GM12878 (cell line): Measurements from ENCODE around the gene TGM2. TPM values are rescaled to one million over a fixed set of nuclear protein-coding genes. Genes with fewer than 3 reads are reported as not detected.

Experiments used
- ATAC-seq: fragments of 200-7000 bp; cut with Tn5 transposase; 3 replicates; pipeline ENCODE4 v1.9.1; 2020; ENCODE audit warnings: mild to moderate bottlenecking, moderate library complexity
- BruUV-seq: library from RNA; stranded (reverse); fragments of 400-500 nt; replicated peaks from 2 replicates; lab custom pipeline; 2021; lab: Mats Ljungman, UMichigan
- CTCF ChIA-PET: fragments of 300-600 bp; sonication (Branson Sonifier 250); formaldehyde crosslinking; extraction: SDS; loops from one replicate; lab custom pipeline; 2021; ENCODE audit warnings: inconsistent platforms; lab: Yijun Ruan, JAX
- POLR2A ChIA-PET: fragments of 350-600 bp; formaldehyde crosslinking; extraction: SDS; loops from one replicate; lab custom pipeline; 2021; ENCODE audit warnings: inconsistent platforms; lab: Charles Lee
- RAD21 ChIA-PET: fragments of 300-600 bp; sonication (Branson Sonifier 250); formaldehyde crosslinking; loops from one replicate; lab custom pipeline; 2023; ENCODE audit warnings: antibody characterized with exemption; ENCODE audit not compliant: unreplicated experiment; lab: Charles Lee
- SMC1A ChIA-PET: fragments of 300-600 bp; sonication (Branson Sonifier 250); formaldehyde crosslinking; loops from one replicate; lab custom pipeline; 2023; ENCODE audit not compliant: unreplicated experiment, uncharacterized antibody; lab: Charles Lee
- DNase-seq: peaks from one replicate; pipeline ENCODE4 v3.0.0-alpha.2; 2011; ENCODE audit warnings: low read depth, low spot score
- FAIRE-seq: peaks from 3 replicates; lab custom pipeline; 2011; peaks lifted over from hg19 to GRCh38; lab: Jason Lieb, UNC
- H2AFZ ChIP-seq: 2 replicates; pipeline ENCODE4 v1.6.0; 2011; ENCODE audit warnings: low read depth, low read length, control low read depth; ENCODE audit not compliant: control insufficient read depth
- H3K27ac ChIP-seq: 2 replicates; pipeline ENCODE4 v1.5.1; 2011; ENCODE audit warnings: control low read depth; ENCODE audit not compliant: control insufficient read depth, insufficient read depth
- H3K27me3 ChIP-seq, 2 experiments: replicated peaks in 1 of 2; 2 replicates each; pipeline versions ENCODE4 v1.6.0 to v1.6.1; 2011; ENCODE audit warnings: low read length in 1 of 2; ENCODE audit not compliant: control insufficient read depth in 2 of 2, insufficient read depth in 2 of 2
- H3K36me3 ChIP-seq, 2 experiments: 2 replicates each; pipeline ENCODE4 v1.5.1; 2011; ENCODE audit warnings: low read length in 1 of 2; ENCODE audit not compliant: control insufficient read depth in 2 of 2, insufficient read depth in 2 of 2
- H3K4me1 ChIP-seq: 2 replicates; pipeline ENCODE4 v1.6.1; 2011; ENCODE audit warnings: mild to moderate bottlenecking, low read length, moderate library complexity, mixed read lengths; ENCODE audit not compliant: control insufficient read depth, insufficient read depth
- H3K4me2 ChIP-seq: 2 replicates; pipeline ENCODE4 v1.6.0; 2011; ENCODE audit warnings: control low read depth; ENCODE audit not compliant: control insufficient read depth, insufficient read depth
- H3K4me3 ChIP-seq: fragments of 200-600 bp; sonication (generic); 2 replicates; pipeline ENCODE4 v1.5.1; 2016
- H3K79me2 ChIP-seq: 2 replicates; pipeline ENCODE4 v1.6.0; 2011; ENCODE audit warnings: low read length; ENCODE audit not compliant: control insufficient read depth, insufficient read depth
- H3K9ac ChIP-seq: 2 replicates; pipeline ENCODE4 v1.8.0; 2011; ENCODE audit warnings: low read length, control low read depth, mixed read lengths; ENCODE audit not compliant: control insufficient read depth, insufficient read depth
- H3K9me3 ChIP-seq: replicated peaks from 3 replicates; pipeline ENCODE4 v1.5.1; 2011; ENCODE audit warnings: mild to moderate bottlenecking, low read length; ENCODE audit not compliant: control insufficient read depth, insufficient read depth
- H4K20me1 ChIP-seq: 2 replicates; pipeline ENCODE4 v1.6.0; 2011; ENCODE audit not compliant: control insufficient read depth, insufficient read depth
- CHD2 ChIP-seq: IDR thresholded peaks from 2 replicates; pipeline ENCODE4 v1.6.1; 2011; ENCODE audit warnings: low read depth, low read length, improper control_type of control experiment, borderline replicate concordance
- EED ChIP-seq: sonication (generic); IDR thresholded peaks from 2 replicates; pipeline ENCODE4 v1.6.1; 2016; ENCODE audit warnings: antibody characterized with exemption, low read depth
- GATAD2B ChIP-seq: fragments of 450-650 bp; conservative IDR thresholded peaks from 2 replicates; pipeline ENCODE4 v1.6.1; 2017; ENCODE audit warnings: low read depth, mild to moderate bottlenecking, moderate library complexity
- HCFC1 ChIP-seq: fragments of 150-350 bp; IDR thresholded peaks from 2 replicates; pipeline ENCODE4 v1.6.1; 2014; ENCODE audit warnings: low read length
- SPI1 ChIP-seq: IDR thresholded peaks from 2 replicates; pipeline ENCODE4 v1.6.1; 2011; ENCODE audit warnings: low read depth, mild to moderate bottlenecking, low read length, moderate library complexity, borderline replicate concordance; ENCODE audit not compliant: insufficient read depth
- SUZ12 ChIP-seq: fragments of 200-600 bp; sonication (generic); IDR thresholded peaks from one replicate; pipeline ENCODE4 v1.6.1; 2018; ENCODE audit warnings: antibody characterized with exemption, mild to moderate bottlenecking; ENCODE audit not compliant: unreplicated experiment
- WGBS: methylation state at CpG from one replicate; pipeline ENCODE4 v1.1.6; 2016; ENCODE audit warnings: low lambda C conversion rate; ENCODE audit not compliant: insufficient replicate concordance, insufficient coverage; ENCODE audit errors: missing lambda C conversion rate; 5-methylcytosine and 5-hydroxymethylcytosine counted together
- in situ Hi-C: fragments of 300-500 bp; cut with MboI; formaldehyde crosslinking; loops from 9 replicates; pipeline ENCODE4 v1.14.3; 2018; ENCODE audit warnings: mixed read lengths
- intact Hi-C: fragments of 100-400 bp; cut with micrococcal nuclease; formaldehyde crosslinking; loops from one replicate; pipeline ENCODE4 v1.14.2; 2022; ENCODE audit not compliant: unreplicated experiment
- polyA plus RNA-seq, 11 experiments: library from polyadenylated mRNA; depleted of rRNA in 4 of 11; unstranded in 6 of 11; stranded (reverse) in 5 of 11; fragments of >200 nt; fragmentation: Nextera tagmentation in 4 of 11; fragmentation: Illumina TruSeq in 1 of 11; extraction: Ambion mirVana in 4 of 11; extraction: Trizol in 1 of 11; gene quantifications; 1 replicate in 1 of 11; 2 replicates in 10 of 11; pipeline versions ENCODE4 v1.2.1 to v1.2.3, GENCODE V29; 2011 to 2016; ENCODE audit warnings: inconsistent platforms in 2 of 11, missing spikeins in 2 of 11, low read depth in 1 of 11
- total RNA-seq, 4 experiments: library from RNA; depleted of rRNA in 3 of 4; stranded (reverse); fragments of >200 nt in 3 of 4; fragmentation: Illumina TruSeq in 1 of 4; extraction: Trizol in 1 of 4; gene quantifications; 2 replicates each; pipeline versions ENCODE4 v1.2.1 to v1.2.3, GENCODE V29; 2013 to 2021
- TF ChIP-seq, protein P1 (sequence below): fragments of 450-650 bp; formaldehyde crosslinking; IDR thresholded peaks from 2 replicates; pipeline ENCODE4 v1.4.0; 2020; ENCODE audit warnings: mild to moderate bottlenecking, moderate library complexity
- TF ChIP-seq, protein P2 (sequence below): fragments of 450-650 bp; IDR thresholded peaks from 2 replicates; pipeline ENCODE4 v1.6.1; 2014; ENCODE audit warnings: mild to moderate bottlenecking
- TF ChIP-seq, protein P3 (sequence below): fragments of 450-650 bp; IDR thresholded peaks from 2 replicates; pipeline ENCODE4 v1.6.1; 2017; ENCODE audit warnings: antibody characterized with exemption, mild to moderate bottlenecking, moderate library complexity

Gene TGM2
- total and polyA plus RNA-seq, 10 of the 15 experiments (the other 5 are each of a cell fraction or from before 2014, with no cell fraction given): 0.11 to 1.9 (median 0.51) TPM

DNA sequence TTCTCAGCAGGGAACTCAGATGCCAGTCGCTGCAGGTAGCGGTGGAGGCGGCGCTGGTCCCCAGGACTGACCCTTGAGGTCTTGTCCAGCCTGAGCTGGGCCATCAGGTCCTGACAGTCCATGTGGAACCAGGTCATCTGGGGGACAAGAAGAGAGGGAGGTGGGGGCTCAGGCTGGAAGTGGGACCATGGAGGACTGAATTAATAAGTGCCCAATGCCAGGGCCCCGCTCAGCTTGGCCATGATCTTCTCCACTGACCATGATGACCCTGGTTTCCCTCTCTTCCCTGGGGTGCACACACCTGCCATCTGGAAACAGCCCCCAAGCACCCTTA is 48.5 kb upstream of the TGM2 start:
- BruUV-seq: no TSS peak
- intact Hi-C loops (no loop called here), in situ Hi-C loops (loop anchor here (5.0 kb wide), 1 partner anchor 156 kb away; no protein-coding TSS in a partner anchor)
- no peaks in the 10 kb centered on the region for H3K4me1 ChIP-seq
- WGBS: 81% methylated on average over 5 of the region's 5 CpGs
- H3K4me2 ChIP-seq: no peak overlapping the region
- DNase-seq: no peak
- TF ChIP-seq, protein P1, sequence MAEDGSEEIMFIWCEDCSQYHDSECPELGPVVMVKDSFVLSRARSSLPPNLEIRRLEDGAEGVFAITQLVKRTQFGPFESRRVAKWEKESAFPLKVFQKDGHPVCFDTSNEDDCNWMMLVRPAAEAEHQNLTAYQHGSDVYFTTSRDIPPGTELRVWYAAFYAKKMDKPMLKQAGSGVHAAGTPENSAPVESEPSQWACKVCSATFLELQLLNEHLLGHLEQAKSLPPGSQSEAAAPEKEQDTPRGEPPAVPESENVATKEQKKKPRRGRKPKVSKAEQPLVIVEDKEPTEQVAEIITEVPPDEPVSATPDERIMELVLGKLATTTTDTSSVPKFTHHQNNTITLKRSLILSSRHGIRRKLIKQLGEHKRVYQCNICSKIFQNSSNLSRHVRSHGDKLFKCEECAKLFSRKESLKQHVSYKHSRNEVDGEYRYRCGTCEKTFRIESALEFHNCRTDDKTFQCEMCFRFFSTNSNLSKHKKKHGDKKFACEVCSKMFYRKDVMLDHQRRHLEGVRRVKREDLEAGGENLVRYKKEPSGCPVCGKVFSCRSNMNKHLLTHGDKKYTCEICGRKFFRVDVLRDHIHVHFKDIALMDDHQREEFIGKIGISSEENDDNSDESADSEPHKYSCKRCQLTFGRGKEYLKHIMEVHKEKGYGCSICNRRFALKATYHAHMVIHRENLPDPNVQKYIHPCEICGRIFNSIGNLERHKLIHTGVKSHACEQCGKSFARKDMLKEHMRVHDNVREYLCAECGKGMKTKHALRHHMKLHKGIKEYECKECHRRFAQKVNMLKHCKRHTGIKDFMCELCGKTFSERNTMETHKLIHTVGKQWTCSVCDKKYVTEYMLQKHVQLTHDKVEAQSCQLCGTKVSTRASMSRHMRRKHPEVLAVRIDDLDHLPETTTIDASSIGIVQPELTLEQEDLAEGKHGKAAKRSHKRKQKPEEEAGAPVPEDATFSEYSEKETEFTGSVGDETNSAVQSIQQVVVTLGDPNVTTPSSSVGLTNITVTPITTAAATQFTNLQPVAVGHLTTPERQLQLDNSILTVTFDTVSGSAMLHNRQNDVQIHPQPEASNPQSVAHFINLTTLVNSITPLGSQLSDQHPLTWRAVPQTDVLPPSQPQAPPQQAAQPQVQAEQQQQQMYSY: no peak
- TF ChIP-seq, protein P2, sequence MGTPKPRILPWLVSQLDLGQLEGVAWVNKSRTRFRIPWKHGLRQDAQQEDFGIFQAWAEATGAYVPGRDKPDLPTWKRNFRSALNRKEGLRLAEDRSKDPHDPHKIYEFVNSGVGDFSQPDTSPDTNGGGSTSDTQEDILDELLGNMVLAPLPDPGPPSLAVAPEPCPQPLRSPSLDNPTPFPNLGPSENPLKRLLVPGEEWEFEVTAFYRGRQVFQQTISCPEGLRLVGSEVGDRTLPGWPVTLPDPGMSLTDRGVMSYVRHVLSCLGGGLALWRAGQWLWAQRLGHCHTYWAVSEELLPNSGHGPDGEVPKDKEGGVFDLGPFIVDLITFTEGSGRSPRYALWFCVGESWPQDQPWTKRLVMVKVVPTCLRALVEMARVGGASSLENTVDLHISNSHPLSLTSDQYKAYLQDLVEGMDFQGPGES: no peak
- TF ChIP-seq SUZ12 (no peak), HCFC1 (no peak), SPI1 (no peak), CHD2 (no peak), EED (no peak), GATAD2B (no peak)
- TF ChIP-seq, protein P3, sequence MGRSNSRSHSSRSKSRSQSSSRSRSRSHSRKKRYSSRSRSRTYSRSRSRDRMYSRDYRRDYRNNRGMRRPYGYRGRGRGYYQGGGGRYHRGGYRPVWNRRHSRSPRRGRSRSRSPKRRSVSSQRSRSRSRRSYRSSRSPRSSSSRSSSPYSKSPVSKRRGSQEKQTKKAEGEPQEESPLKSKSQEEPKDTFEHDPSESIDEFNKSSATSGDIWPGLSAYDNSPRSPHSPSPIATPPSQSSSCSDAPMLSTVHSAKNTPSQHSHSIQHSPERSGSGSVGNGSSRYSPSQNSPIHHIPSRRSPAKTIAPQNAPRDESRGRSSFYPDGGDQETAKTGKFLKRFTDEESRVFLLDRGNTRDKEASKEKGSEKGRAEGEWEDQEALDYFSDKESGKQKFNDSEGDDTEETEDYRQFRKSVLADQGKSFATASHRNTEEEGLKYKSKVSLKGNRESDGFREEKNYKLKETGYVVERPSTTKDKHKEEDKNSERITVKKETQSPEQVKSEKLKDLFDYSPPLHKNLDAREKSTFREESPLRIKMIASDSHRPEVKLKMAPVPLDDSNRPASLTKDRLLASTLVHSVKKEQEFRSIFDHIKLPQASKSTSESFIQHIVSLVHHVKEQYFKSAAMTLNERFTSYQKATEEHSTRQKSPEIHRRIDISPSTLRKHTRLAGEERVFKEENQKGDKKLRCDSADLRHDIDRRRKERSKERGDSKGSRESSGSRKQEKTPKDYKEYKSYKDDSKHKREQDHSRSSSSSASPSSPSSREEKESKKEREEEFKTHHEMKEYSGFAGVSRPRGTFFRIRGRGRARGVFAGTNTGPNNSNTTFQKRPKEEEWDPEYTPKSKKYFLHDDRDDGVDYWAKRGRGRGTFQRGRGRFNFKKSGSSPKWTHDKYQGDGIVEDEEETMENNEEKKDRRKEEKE: no peak
- SMC1A ChIA-PET: no interaction called here
- no peaks in the 10 kb centered on the region; a peak in 1 of 4 replicates for H3K27me3 ChIP-seq
- H3K79me2 ChIP-seq: no peaks in the 10 kb centered on the region
- H4K20me1 ChIP-seq: no peaks in the 10 kb centered on the region
- POLR2A ChIA-PET: no interaction called here
- no peak for ATAC-seq
- H3K9ac ChIP-seq: no peak overlapping the region
- CTCF ChIA-PET: interaction anchor here (1.0 to 5.1 kb wide), 3 partner anchors 8 to 649 kb away, joined by 3 to 27 read pairs (median 4); no protein-coding TSS in a partner anchor
- no peak overlapping the region for H3K27ac ChIP-seq
- FAIRE-seq: no peak
- no peaks in the 10 kb centered on the region for H3K36me3 ChIP-seq
- no peak overlapping the region for H2AFZ ChIP-seq
- RAD21 ChIA-PET: no interaction called here
- no peaks in the 10 kb centered on the region for H3K9me3 ChIP-seq
- no peak overlapping the region for H3K4me3 ChIP-seq
